Natural killer cell (primary cell): ENCODE measurements around the gene GAS1. TPM values are rescaled to one million over a fixed set of nuclear protein-coding genes. Genes with fewer than 3 reads are reported as not detected.

Experiments used
- ATAC-seq, 3 donors: fragments of 150-1000 bp in 2 of 3; fragments of 200-7000 bp in 1 of 3; cut with Tn5 transposase; 1 replicate in 1 of 3; 2 replicates in 2 of 3; pipeline ENCODE4 v1.10.0; 2021; ENCODE audit warnings: mild to moderate bottlenecking in 2 of 3, moderate library complexity in 2 of 3
- DNase-seq, 2 donors: peaks; one replicate each; pipeline versions ENCODE4 v3.0.0 to v3.0.0-alpha.2; 2013 to 2021; ENCODE audit warnings: mixed read lengths in 1 of 2
- H3K27ac ChIP-seq: one replicate; pipeline ENCODE4 v1.5.1; 2013; ENCODE audit warnings: mild to moderate bottlenecking, low read length
- H3K27me3 ChIP-seq: one replicate; pipeline ENCODE4 v1.6.1; 2013; ENCODE audit warnings: low read length; ENCODE audit not compliant: control insufficient read depth, insufficient read depth
- H3K36me3 ChIP-seq: one replicate; pipeline ENCODE4 v1.6.1; 2013; ENCODE audit warnings: low read length; ENCODE audit not compliant: control insufficient read depth, insufficient read depth
- H3K4me1 ChIP-seq: one replicate; pipeline ENCODE4 v1.6.1; 2013; ENCODE audit warnings: low read length; ENCODE audit not compliant: control insufficient read depth, insufficient read depth
- H3K4me3 ChIP-seq: one replicate; pipeline ENCODE4 v1.5.1; 2013; ENCODE audit warnings: low read length
- H3K9me3 ChIP-seq: one replicate; pipeline ENCODE4 v1.6.1; 2013; ENCODE audit warnings: low read length; ENCODE audit not compliant: control insufficient read depth, insufficient read depth
- H3K27ac Mint-ChIP-seq, 2 donors: one replicate each; pipeline ENCODE4 v1.8.0; 2022; ENCODE audit warnings: mild to moderate bottlenecking in 2 of 2, mixed read lengths in 2 of 2, moderate library complexity in 1 of 2
- H3K27me3 Mint-ChIP-seq, 2 donors: one replicate each; pipeline ENCODE4 v1.8.0; 2022; ENCODE audit warnings: low read depth in 2 of 2, mixed read lengths in 2 of 2
- H3K36me3 Mint-ChIP-seq: one replicate; pipeline ENCODE4 v1.8.0; 2022; ENCODE audit warnings: mixed read lengths
- H3K4me1 Mint-ChIP-seq, 2 donors: one replicate each; pipeline ENCODE4 v1.8.0; 2022; ENCODE audit warnings: mixed read lengths in 2 of 2
- H3K4me3 Mint-ChIP-seq: one replicate; pipeline ENCODE4 v1.8.0; 2022; ENCODE audit warnings: mild to moderate bottlenecking, moderate library complexity, mixed read lengths
- H3K9me3 Mint-ChIP-seq, 2 donors: one replicate each; pipeline ENCODE4 v1.8.0; 2022; ENCODE audit warnings: mixed read lengths in 2 of 2
- WGBS: methylation state at CpG from one replicate; pipeline ENCODE4 v1.1.7; 2013; ENCODE audit warnings: missing lambda C conversion rate; ENCODE audit not compliant: insufficient coverage; 5-methylcytosine and 5-hydroxymethylcytosine counted together
- intact Hi-C: fragments of 100-400 bp; cut with micrococcal nuclease; formaldehyde crosslinking; loops from one replicate; pipeline ENCODE4 v1.14.2; 2022
- total RNA-seq, 4 donors: library from RNA; stranded (reverse); fragments of 120-200 nt in 1 of 4; gene quantifications; one replicate each; pipeline versions ENCODE4 v1.2.3 to v1.2.4, GENCODE V29; 2013 to 2022
- TF ChIP-seq, protein P1 (sequence below): fragments of 200-600 bp; IDR thresholded peaks from one replicate; pipeline ENCODE4 v1.8.0; 2022; ENCODE audit warnings: antibody characterized with exemption

Gene GAS1
- total RNA-seq, 3 donors from 2014 or later (not counting 1 experiment from before 2014, with no cell fraction given) = 1.0 to 3.1 (median 2.8) TPM

- H3K27ac Mint-ChIP-seq = no peak overlapping the region
- intact Hi-C loops = no loop called here
- Histone ChIP-seq H3K4me3 (no peak overlapping the region), H3K4me1 (no peaks in the 10 kb centered on the region), H3K36me3 (no peaks in the 10 kb centered on the region), H3K27ac (no peak overlapping the region), H3K9me3 (no peaks in the 10 kb centered on the region), H3K27me3 (peaks cover 4% of the 10 kb centered on the region)
- no peaks in the 10 kb centered on the region for H3K4me1 Mint-ChIP-seq
- ATAC-seq (no peak), DNase-seq (no peak)
- WGBS = 100% methylated on average over 1 of the region's 1 CpG
- H3K36me3 Mint-ChIP-seq = no peaks in the 10 kb centered on the region
- H3K9me3 Mint-ChIP-seq = no peaks in the 10 kb centered on the region
- H3K4me3 Mint-ChIP-seq = no peak overlapping the region
- TF ChIP-seq, protein P1, sequence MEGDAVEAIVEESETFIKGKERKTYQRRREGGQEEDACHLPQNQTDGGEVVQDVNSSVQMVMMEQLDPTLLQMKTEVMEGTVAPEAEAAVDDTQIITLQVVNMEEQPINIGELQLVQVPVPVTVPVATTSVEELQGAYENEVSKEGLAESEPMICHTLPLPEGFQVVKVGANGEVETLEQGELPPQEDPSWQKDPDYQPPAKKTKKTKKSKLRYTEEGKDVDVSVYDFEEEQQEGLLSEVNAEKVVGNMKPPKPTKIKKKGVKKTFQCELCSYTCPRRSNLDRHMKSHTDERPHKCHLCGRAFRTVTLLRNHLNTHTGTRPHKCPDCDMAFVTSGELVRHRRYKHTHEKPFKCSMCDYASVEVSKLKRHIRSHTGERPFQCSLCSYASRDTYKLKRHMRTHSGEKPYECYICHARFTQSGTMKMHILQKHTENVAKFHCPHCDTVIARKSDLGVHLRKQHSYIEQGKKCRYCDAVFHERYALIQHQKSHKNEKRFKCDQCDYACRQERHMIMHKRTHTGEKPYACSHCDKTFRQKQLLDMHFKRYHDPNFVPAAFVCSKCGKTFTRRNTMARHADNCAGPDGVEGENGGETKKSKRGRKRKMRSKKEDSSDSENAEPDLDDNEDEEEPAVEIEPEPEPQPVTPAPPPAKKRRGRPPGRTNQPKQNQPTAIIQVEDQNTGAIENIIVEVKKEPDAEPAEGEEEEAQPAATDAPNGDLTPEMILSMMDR = no peak
- H3K27me3 Mint-ChIP-seq = peaks cover 26 to 73% of the 10 kb centered on the region in 2 donors
Observed at GRCh38 chr9:86925686-86926085, 21.6 kb downstream of the GAS1 start.

DNA sequence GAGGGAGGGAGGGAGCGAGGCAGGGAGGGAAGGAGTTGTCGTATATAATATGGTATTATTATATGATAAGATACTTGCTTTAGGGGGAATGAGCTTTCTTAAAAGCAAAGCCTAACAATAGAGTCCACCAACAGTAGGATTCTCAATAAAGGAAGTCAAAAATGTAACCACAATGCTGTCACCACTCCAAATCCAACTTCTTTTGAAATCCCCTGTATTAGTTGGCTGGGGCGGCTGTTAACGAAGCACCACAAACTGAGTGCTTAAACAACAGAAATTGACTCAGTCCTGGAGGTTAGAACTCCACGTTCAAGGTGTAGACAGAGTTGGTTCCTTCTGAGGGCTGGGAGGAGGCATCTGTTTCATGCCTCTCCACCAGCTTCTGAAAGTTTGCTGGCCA, 23.1 kb downstream of the GAS1 start:
- no peak overlapping the region for H3K27ac Mint-ChIP-seq
- no peaks in the 10 kb centered on the region for H3K36me3 ChIP-seq
- TF ChIP-seq, protein P1 = no peak
- H3K27me3 ChIP-seq = peaks cover 4% of the 10 kb centered on the region
- peaks cover 17 to 63% of the 10 kb centered on the region in 2 donors for H3K27me3 Mint-ChIP-seq
- H3K4me3 Mint-ChIP-seq = no peak overlapping the region
- no peak overlapping the region for H3K4me3 ChIP-seq
- no peak overlapping the region for H3K27ac ChIP-seq
- 67% methylated on average over 5 of the region's 5 CpGs for WGBS
- no peaks in the 10 kb centered on the region for H3K36me3 Mint-ChIP-seq
- intact Hi-C loops = no loop called here
- no peaks in the 10 kb centered on the region for H3K4me1 ChIP-seq
- H3K9me3 Mint-ChIP-seq = no peaks in the 10 kb centered on the region
- DNase-seq (no peak), ATAC-seq (no peak)
- no peaks in the 10 kb centered on the region for H3K4me1 Mint-ChIP-seq
- no peaks in the 10 kb centered on the region for H3K9me3 ChIP-seq

- H3K36me3 ChIP-seq = no peaks in the 10 kb centered on the region
- Mint-ChIP-seq H3K4me3 (no peak overlapping the region), H3K9me3 (no peaks in the 10 kb centered on the region), H3K27ac (no peak overlapping the region), H3K4me1 (no peaks in the 10 kb centered on the region), H3K36me3 (no peaks in the 10 kb centered on the region), H3K27me3 (peaks cover 19 to 60% of the 10 kb centered on the region in 2 donors)
- H3K4me1 ChIP-seq = no peaks in the 10 kb centered on the region
- no peak overlapping the region for H3K27ac ChIP-seq
- no peak overlapping the region for H3K4me3 ChIP-seq
- 79% methylated on average over 10 of the region's 15 CpGs for WGBS
- no peaks in the 10 kb centered on the region for H3K9me3 ChIP-seq
- ATAC-seq (no peak), DNase-seq (no peak)
- TF ChIP-seq, protein P1 = no peak
- intact Hi-C loops = no loop called here
- H3K27me3 ChIP-seq = peaks cover 4% of the 10 kb centered on the region
Observed at GRCh38 chr9:86921151-86921923, 26.0 kb downstream of the GAS1 start.

GRCh38 chr9:86918556-86918955, 28.8 kb downstream of the GAS1 start:
- Histone ChIP-seq H3K36me3 (no peaks in the 10 kb centered on the region), H3K4me3 (no peak overlapping the region), H3K27ac (no peak overlapping the region), H3K9me3 (no peaks in the 10 kb centered on the region), H3K27me3 (no peaks in the 10 kb centered on the region), H3K4me1 (no peaks in the 10 kb centered on the region)
- Mint-ChIP-seq H3K36me3 (no peaks in the 10 kb centered on the region), H3K4me1 (no peaks in the 10 kb centered on the region), H3K9me3 (no peaks in the 10 kb centered on the region), H3K27ac (no peak overlapping the region), H3K4me3 (no peak overlapping the region), H3K27me3 (peaks cover 25 to 52% of the 10 kb centered on the region in 2 donors)
- ATAC-seq (no peak), DNase-seq (no peak)
- TF ChIP-seq, protein P1 = no peak
- 76% methylated on average over 3 of the region's 3 CpGs for WGBS
- intact Hi-C loops = no loop called here
